Measurements from ENCODE around the gene NRXN3. TPM values are rescaled to one million over a fixed set of nuclear protein-coding genes. Genes with fewer than 3 reads are reported as not detected.

Gene NRXN3
- total and polyA plus RNA-seq, 2 of the 13 experiments (the other 11 are each of a cell fraction or from before 2014, with no cell fraction given), result 0.03 TPM; not detected in 1

GRCh38 chr14:78363008-78363407 is 192.8 kb downstream of the NRXN3 start:
- Histone ChIP-seq H3K4me3 (replicated peaks in 1 of 3; ENCODE audit: insufficient read depth in 1 of 3, low read depth in 2 of 3, low read length in 3 of 3) (no peak overlapping the region), H3K4me2 (ENCODE audit: low read depth, low read length) (no peak overlapping the region), H3K36me3 (replicated peaks in 1 of 2; ENCODE audit: control insufficient read depth in 1 of 2, insufficient read depth in 2 of 2, low read length in 2 of 2) (no peaks in the 10 kb centered on the region), H3K9me3 (ENCODE audit: low read length) (no peaks in the 10 kb centered on the region), H3K4me1 (ENCODE audit: insufficient read depth, low read length) (no peaks in the 10 kb centered on the region), H2AFZ (ENCODE audit: low read length) (no peak overlapping the region), H3K27me3 (ENCODE audit: control insufficient read depth in 1 of 2, insufficient read depth in 2 of 2, low read length in 2 of 2) (no peaks in the 10 kb centered on the region), H4K20me1 (ENCODE audit: insufficient read depth, low read length) (no peaks in the 10 kb centered on the region), H3K9ac (ENCODE audit: insufficient read depth, low read depth, low read length) (no peak overlapping the region), H3K27ac (ENCODE audit: extremely low read length, insufficient read depth, low read length) (no peak overlapping the region), H3K79me2 (ENCODE audit: insufficient read depth, low read length) (no peaks in the 10 kb centered on the region)
- in situ Hi-C loops (cut with HindIII; ENCODE audit: extremely low pct_ligation_motif_present, low pct_unique_long_range_greater_than_20kb), result no loop called here
- no peak for TF ChIP-seq ZFAT (CRISPR knock-in tag; conservative IDR thresholded peaks at IDR 0.05)
- no peak for TF ChIP-seq TEAD2 (CRISPR knock-in tag; IDR thresholded peaks at IDR 0.05)
- no peak for TF ChIP-seq ATF7 (IDR thresholded peaks at IDR 0.05)
- TF ChIP-seq ATF7 (CRISPR knock-in tag; IDR thresholded peaks at IDR 0.05), result no peak
- no peak for TF ChIP-seq ZNF558 (CRISPR knock-in tag; IDR thresholded peaks at IDR 0.05; ENCODE audit: borderline replicate concordance)
- TF ChIP-seq, protein P1, sequence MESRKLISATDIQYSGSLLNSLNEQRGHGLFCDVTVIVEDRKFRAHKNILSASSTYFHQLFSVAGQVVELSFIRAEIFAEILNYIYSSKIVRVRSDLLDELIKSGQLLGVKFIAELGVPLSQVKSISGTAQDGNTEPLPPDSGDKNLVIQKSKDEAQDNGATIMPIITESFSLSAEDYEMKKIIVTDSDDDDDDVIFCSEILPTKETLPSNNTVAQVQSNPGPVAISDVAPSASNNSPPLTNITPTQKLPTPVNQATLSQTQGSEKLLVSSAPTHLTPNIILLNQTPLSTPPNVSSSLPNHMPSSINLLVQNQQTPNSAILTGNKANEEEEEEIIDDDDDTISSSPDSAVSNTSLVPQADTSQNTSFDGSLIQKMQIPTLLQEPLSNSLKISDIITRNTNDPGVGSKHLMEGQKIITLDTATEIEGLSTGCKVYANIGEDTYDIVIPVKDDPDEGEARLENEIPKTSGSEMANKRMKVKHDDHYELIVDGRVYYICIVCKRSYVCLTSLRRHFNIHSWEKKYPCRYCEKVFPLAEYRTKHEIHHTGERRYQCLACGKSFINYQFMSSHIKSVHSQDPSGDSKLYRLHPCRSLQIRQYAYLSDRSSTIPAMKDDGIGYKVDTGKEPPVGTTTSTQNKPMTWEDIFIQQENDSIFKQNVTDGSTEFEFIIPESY (CRISPR knock-in tag; IDR thresholded peaks at IDR 0.05), result no peak
- no peak for TF ChIP-seq RFXANK (CRISPR knock-in tag; IDR thresholded peaks at IDR 0.05)
- TF ChIP-seq HIVEP1 (CRISPR knock-in tag; IDR thresholded peaks at IDR 0.05), result no peak
- TF ChIP-seq BORCS8-MEF2B (CRISPR knock-in tag; IDR thresholded peaks at IDR 0.05), result no peak
- TF ChIP-seq ZUFSP (CRISPR knock-in tag; IDR thresholded peaks at IDR 0.05; ENCODE audit: borderline replicate concordance), result no peak
- TF ChIP-seq ZNF614 (CRISPR knock-in tag; IDR thresholded peaks at IDR 0.05; ENCODE audit: borderline replicate concordance), result no peak
- TF ChIP-seq CBX2 (IDR thresholded peaks at IDR 0.05; ENCODE audit: low read depth, low read length), result no peak
- no peak for TF ChIP-seq CBX2 (CRISPR knock-in tag; IDR thresholded peaks at IDR 0.05; ENCODE audit: low read depth)
- TF ChIP-seq ATF1 (CRISPR knock-in tag; IDR thresholded peaks at IDR 0.05), result no peak
- no peak for TF ChIP-seq ZNF354B (CRISPR knock-in tag; IDR thresholded peaks at IDR 0.05)
- no peak for TF ChIP-seq TGIF2 (CRISPR knock-in tag; IDR thresholded peaks at IDR 0.05)
- WGBS (ENCODE audit: low lambda C conversion rate), result 4% methylated on average over 4 of the region's 4 CpGs
- DNase-seq (ENCODE audit: low spot score) (no peak), FAIRE-seq (no peak), ATAC-seq (no peak)
- CTCF ChIA-PET (ENCODE audit: low intra/inter-chr PET ratio, low total read pairs), result no interaction called here
- POLR2A ChIA-PET, result no interaction called here
- intact Hi-C loops (cut with micrococcal nuclease; ENCODE audit: unreplicated experiment), result no loop called here
- BruUV-seq (replicated peaks), result no TSS peak

Data from HepG2 (cell line).